ENCODE data around the gene SLC38A8.

DNA sequence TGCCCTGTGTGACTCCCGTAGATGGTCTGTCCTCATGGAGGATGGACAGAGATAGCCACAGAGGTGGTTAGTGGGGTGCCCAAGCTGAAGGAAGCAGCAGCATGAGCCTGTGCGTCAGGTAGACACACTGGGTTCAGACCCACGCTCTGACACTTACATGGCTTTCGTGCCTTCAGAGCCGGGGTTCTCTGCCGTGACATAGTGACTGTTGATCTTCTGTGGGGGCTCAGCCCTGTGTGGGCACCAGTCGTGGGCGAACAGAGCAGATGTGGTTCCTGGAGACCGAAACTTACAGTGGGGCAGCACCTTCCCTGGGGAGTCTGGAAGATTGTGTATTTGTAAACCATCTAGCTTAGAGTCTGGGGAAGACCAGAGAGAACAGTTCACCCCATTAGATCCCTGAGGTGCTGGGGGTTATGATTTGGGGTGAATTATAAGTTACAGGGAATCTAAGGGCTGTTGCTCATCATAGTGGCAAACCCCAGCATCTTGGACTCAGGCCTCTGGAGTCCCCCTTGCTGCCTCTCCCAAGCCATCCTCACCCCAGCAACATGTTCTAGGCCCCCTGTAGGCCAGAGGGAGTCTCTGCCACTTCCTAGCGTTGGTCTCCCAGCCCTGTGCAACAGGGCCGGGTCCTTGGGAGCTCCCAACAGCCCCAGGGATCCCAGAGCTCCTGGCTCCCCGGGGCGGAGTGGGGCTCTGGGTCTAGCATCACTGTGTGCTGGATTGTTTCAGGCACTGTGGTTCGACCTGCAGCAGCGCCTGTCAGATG, 45.9 kb downstream of the SLC38A8 start:
- TF ChIP-seq, protein P1, sequence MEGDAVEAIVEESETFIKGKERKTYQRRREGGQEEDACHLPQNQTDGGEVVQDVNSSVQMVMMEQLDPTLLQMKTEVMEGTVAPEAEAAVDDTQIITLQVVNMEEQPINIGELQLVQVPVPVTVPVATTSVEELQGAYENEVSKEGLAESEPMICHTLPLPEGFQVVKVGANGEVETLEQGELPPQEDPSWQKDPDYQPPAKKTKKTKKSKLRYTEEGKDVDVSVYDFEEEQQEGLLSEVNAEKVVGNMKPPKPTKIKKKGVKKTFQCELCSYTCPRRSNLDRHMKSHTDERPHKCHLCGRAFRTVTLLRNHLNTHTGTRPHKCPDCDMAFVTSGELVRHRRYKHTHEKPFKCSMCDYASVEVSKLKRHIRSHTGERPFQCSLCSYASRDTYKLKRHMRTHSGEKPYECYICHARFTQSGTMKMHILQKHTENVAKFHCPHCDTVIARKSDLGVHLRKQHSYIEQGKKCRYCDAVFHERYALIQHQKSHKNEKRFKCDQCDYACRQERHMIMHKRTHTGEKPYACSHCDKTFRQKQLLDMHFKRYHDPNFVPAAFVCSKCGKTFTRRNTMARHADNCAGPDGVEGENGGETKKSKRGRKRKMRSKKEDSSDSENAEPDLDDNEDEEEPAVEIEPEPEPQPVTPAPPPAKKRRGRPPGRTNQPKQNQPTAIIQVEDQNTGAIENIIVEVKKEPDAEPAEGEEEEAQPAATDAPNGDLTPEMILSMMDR (IDR thresholded peaks at IDR 0.05; ENCODE audit: low read depth, low read length), result no peak
- no peak for TF ChIP-seq EZH2phosphoT487 (IDR thresholded peaks at IDR 0.05; ENCODE audit: low read depth)
